Esophagus muscularis mucosa (tissue), 4 donors: ENCODE results near the gene GARIN5B. TPM values are rescaled to one million over a fixed set of nuclear protein-coding genes. Genes with fewer than 3 reads are reported as not detected.

Experiments used
- DNase-seq: peaks from one replicate; pipeline ENCODE4 v3.0.0-alpha.2; 2017; ENCODE audit errors: extremely low spot score
- H3K27ac ChIP-seq, 4 donors: fragments of 200-600 bp; sonication (generic); replicated peaks in 1 of 4; 1 replicate in 3 of 4; 2 replicates in 1 of 4; pipeline ENCODE4 v1.5.1; 2016 to 2019; ENCODE audit warnings: mild to moderate bottlenecking in 1 of 4
- H3K27me3 ChIP-seq, 4 donors: fragments of 200-600 bp; sonication (generic); one replicate each; pipeline versions ENCODE4 v1.5.1 to v1.6.0; 2016 to 2019
- H3K36me3 ChIP-seq, 4 donors: fragments of 200-600 bp; sonication (generic); one replicate each; pipeline ENCODE4 v1.5.1; 2016 to 2019
- H3K4me1 ChIP-seq, 4 donors: fragments of 200-600 bp; sonication (generic); one replicate each; pipeline ENCODE4 v1.5.1; 2016 to 2019
- H3K4me3 ChIP-seq, 4 donors: fragments of 200-600 bp; sonication (generic); 1 replicate in 2 of 4; 2 replicates in 2 of 4; pipeline ENCODE4 v1.5.1; 2016 to 2019; ENCODE audit warnings: mild to moderate bottlenecking in 4 of 4, moderate library complexity in 1 of 4
- H3K9me3 ChIP-seq, 4 donors: fragments of 200-600 bp; sonication (generic); 1 replicate in 3 of 4; 2 replicates in 1 of 4; pipeline ENCODE4 v1.5.1; 2016 to 2019
- CTCF ChIP-seq, 3 experiments: fragments of 200-600 bp in 2 of 3; fragments of 450-650 bp in 1 of 3; sonication (generic) in 2 of 3; IDR thresholded peaks; one replicate each; pipeline ENCODE4 v1.5.1; 2017 to 2019; ENCODE audit warnings: antibody characterized with exemption in 3 of 3, mild to moderate bottlenecking in 2 of 3, moderate library complexity in 1 of 3
- EP300 ChIP-seq: sonication (generic); formaldehyde crosslinking; IDR thresholded peaks from one replicate; pipeline ENCODE4 v1.6.1; 2017; ENCODE audit warnings: antibody characterized with exemption
- POLR2A ChIP-seq: fragments of 450-650 bp; IDR thresholded peaks from one replicate; pipeline ENCODE4 v1.6.1; 2017; ENCODE audit warnings: antibody characterized with exemption, moderate library complexity, mild to moderate bottlenecking, low read depth
- POLR2AphosphoS5 ChIP-seq, 2 donors: sonication (generic); formaldehyde crosslinking; IDR thresholded peaks; one replicate each; pipeline ENCODE4 v1.6.1; 2017; ENCODE audit warnings: antibody characterized with exemption in 2 of 2
- WGBS: methylation state at CpG from one replicate; pipeline ENCODE4 v1.1.5; 2018; 5-methylcytosine and 5-hydroxymethylcytosine counted together
- intact Hi-C: fragments of 100-400 bp; cut with DNase I; formaldehyde crosslinking; loops from one replicate; pipeline ENCODE4 v1.15.1; 2023
- total RNA-seq, 4 donors: library from RNA; depleted of rRNA; stranded (reverse); fragments of >200 nt; gene quantifications; one replicate each; pipeline versions ENCODE4 v1.1.0 to v1.2.1, GENCODE V29; 2016

Gene GARIN5B
- total RNA-seq, 4 donors from 2014 or later: not detected

GRCh38 chr19:55304980-55305379, 58.1 kb downstream of the GARIN5B start:
- Histone ChIP-seq H3K4me3 (no peak overlapping the region), H3K9me3 (no peaks in the 10 kb centered on the region), H3K4me1 (peaks cover 9 to 12% (median 10%) of the 10 kb centered on the region in 4 donors), H3K27ac (no peak overlapping the region), H3K27me3 (no peaks in the 10 kb centered on the region), H3K36me3 (peaks cover 3 to 71% (median 43%) of the 10 kb centered on the region in 4 donors)
- intact Hi-C loops: loop anchor here (5.0 to 10.0 kb wide), 3 partner anchors 37 to 110 kb away; partner anchors contain the start of gene TMEM238
- no peak for DNase-seq
- TF ChIP-seq EP300: no peak
- TF ChIP-seq POLR2A: no peak
- TF ChIP-seq POLR2AphosphoS5 (IDR thresholded peaks at IDR 0.05): no peak
- TF ChIP-seq CTCF (IDR thresholded peaks at IDR 0.05): no peak
- WGBS: 81% methylated on average over 12 of the region's 14 CpGs

Other genes starting within 250 kb of the GARIN5B start
- 100 to 1,000 TPM; 257 to 451 (median 351) TPM for gene PPP1R12C, start 245.6 kb downstream of the GARIN5B start, total RNA-seq
- gene TNNT1, start 214.1 kb downstream of the GARIN5B start, total RNA-seq: 1 to 10 TPM in 1 of 4 donors, not detected in 3; 2.0 TPM
- gene TNNI3, start 205.5 kb downstream of the GARIN5B start, total RNA-seq: not detected
- gene DNAAF3, start 196.6 kb downstream of the GARIN5B start, total RNA-seq: under 1 TPM in 1 of 4 donors, not detected in 3; 0.83 TPM
- 1 to 10 TPM in 2 of 4 donors, under 1 TPM in 1, not detected in 1; 0.80 to 2.1 (median 1.7) TPM for gene SYT5, start 183.0 kb downstream of the GARIN5B start, total RNA-seq
- 1 to 10 TPM in 2 of 4 donors, under 1 TPM in 2; 0.42 to 2.7 (median 1.4) TPM for gene PTPRH, start 153.8 kb downstream of the GARIN5B start, total RNA-seq
- 1 to 10 TPM; 1.7 to 2.8 (median 2.4) TPM for gene TMEM86B, start 134.5 kb downstream of the GARIN5B start, total RNA-seq
- 10 to 100 TPM; 37.4 to 75.5 (median 45.6) TPM for gene PPP6R1, start 104.2 kb downstream of the GARIN5B start, total RNA-seq
- 10 to 100 TPM; 28.5 to 44.0 (median 32.2) TPM for gene HSPBP1, start 83.2 kb downstream of the GARIN5B start, total RNA-seq
- gene BRSK1, start 79.3 kb downstream of the GARIN5B start, total RNA-seq: 10 to 100 TPM in 1 of 4 donors, 1 to 10 TPM in 3; 3.3 to 16.9 (median 6.7) TPM
- gene TMEM150B, start 37.9 kb downstream of the GARIN5B start, total RNA-seq: 1 to 10 TPM in 3 of 4 donors, under 1 TPM in 1; 0.83 to 5.2 (median 2.7) TPM
- 1 to 10 TPM; 5.0 to 8.7 (median 8.1) TPM for gene KMT5C, start 23.4 kb downstream of the GARIN5B start, total RNA-seq
- gene COX6B2, start 8.5 kb downstream of the GARIN5B start, total RNA-seq: under 1 TPM in 1 of 4 donors, not detected in 3; 0.19 TPM
- gene IL11, start 7.2 kb upstream of the GARIN5B start, total RNA-seq: under 1 TPM in 2 of 4 donors, not detected in 2; 0.33 to 0.34 TPM
- not detected for gene TMEM190, start 13.6 kb upstream of the GARIN5B start, total RNA-seq
- 1 to 10 TPM in 2 of 4 donors, under 1 TPM in 2; 0.83 to 7.5 (median 1.00) TPM for gene TMEM238, start 21.0 kb upstream of the GARIN5B start, total RNA-seq
- 100 to 1,000 TPM; 263 to 419 (median 369) TPM for gene RPL28, start 22.7 kb upstream of the GARIN5B start, total RNA-seq
- 10 to 100 TPM in 3 of 4 donors, 1 to 10 TPM in 1; 9.1 to 37.9 (median 22.0) TPM for gene UBE2S, start 44.5 kb upstream of the GARIN5B start, total RNA-seq
- gene SHISA7, start 80.0 kb upstream of the GARIN5B start, total RNA-seq: under 1 TPM in 2 of 4 donors, not detected in 2; under 0.01 to 0.13 TPM
- 100 to 1,000 TPM in 1 of 4 donors, 10 to 100 TPM in 3; 66.8 to 104 (median 77.7) TPM for gene ISOC2, start 98.4 kb upstream of the GARIN5B start, total RNA-seq
- gene C19orf85, start 101.5 kb upstream of the GARIN5B start, total RNA-seq: not detected
- gene ZNF628, start 113.4 kb upstream of the GARIN5B start, total RNA-seq: 10 to 100 TPM in 3 of 4 donors, 1 to 10 TPM in 1; 5.1 to 16.6 (median 11.9) TPM
- gene NAT14, start 121.9 kb upstream of the GARIN5B start, total RNA-seq: 10 to 100 TPM in 3 of 4 donors, 1 to 10 TPM in 1; 5.8 to 14.2 (median 10.2) TPM
- 10 to 100 TPM in 3 of 4 donors, 1 to 10 TPM in 1; 9.5 to 41.2 (median 14.6) TPM for gene SSC5D, start 125.2 kb upstream of the GARIN5B start, total RNA-seq
- gene SBK2, start 173.9 kb upstream of the GARIN5B start, total RNA-seq: not detected
- 1 to 10 TPM in 2 of 4 donors, under 1 TPM in 1, not detected in 1; 0.83 to 1.5 (median 1.5) TPM for gene SBK3, start 182.3 kb upstream of the GARIN5B start, total RNA-seq
- gene ZNF579, start 217.6 kb upstream of the GARIN5B start, total RNA-seq: 10 to 100 TPM in 1 of 4 donors, 1 to 10 TPM in 3; 4.2 to 11.1 (median 8.1) TPM
- 10 to 100 TPM in 2 of 4 donors, 1 to 10 TPM in 2; 8.3 to 17.3 (median 11.4) TPM for gene FIZ1, start 236.3 kb upstream of the GARIN5B start, total RNA-seq
- gene ZNF524, start 237.0 kb upstream of the GARIN5B start, total RNA-seq: 10 to 100 TPM; 20.5 to 36.2 (median 27.9) TPM
- gene ZNF865, start 242.4 kb upstream of the GARIN5B start, total RNA-seq: 10 to 100 TPM in 2 of 4 donors, 1 to 10 TPM in 2; 7.5 to 15.4 (median 10.2) TPM